Measurements from ENCODE around the gene ZNF134.

The ZNF134 gene

DNA sequence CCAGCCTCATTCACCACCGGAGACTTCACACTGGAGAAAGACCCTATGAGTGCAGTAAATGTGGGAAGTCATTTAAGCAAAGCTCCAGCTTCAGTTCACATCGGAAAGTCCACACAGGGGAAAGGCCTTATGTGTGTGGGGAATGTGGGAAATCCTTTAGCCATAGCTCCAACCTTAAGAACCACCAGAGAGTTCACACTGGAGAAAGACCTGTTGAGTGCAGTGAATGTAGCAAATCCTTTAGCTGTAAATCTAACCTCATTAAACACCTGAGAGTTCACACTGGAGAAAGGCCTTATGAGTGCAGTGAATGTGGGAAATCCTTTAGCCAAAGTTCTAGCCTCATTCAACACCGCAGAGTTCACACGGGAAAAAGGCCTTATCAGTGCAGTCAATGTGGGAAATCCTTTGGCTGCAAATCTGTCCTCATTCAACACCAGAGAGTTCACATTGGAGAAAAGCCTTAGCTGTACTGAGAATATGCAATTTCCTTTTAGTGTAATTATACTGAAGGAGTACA lies 27.7 kb downstream of the ZNF134 start:
- no peak for DNase-seq

DNA sequence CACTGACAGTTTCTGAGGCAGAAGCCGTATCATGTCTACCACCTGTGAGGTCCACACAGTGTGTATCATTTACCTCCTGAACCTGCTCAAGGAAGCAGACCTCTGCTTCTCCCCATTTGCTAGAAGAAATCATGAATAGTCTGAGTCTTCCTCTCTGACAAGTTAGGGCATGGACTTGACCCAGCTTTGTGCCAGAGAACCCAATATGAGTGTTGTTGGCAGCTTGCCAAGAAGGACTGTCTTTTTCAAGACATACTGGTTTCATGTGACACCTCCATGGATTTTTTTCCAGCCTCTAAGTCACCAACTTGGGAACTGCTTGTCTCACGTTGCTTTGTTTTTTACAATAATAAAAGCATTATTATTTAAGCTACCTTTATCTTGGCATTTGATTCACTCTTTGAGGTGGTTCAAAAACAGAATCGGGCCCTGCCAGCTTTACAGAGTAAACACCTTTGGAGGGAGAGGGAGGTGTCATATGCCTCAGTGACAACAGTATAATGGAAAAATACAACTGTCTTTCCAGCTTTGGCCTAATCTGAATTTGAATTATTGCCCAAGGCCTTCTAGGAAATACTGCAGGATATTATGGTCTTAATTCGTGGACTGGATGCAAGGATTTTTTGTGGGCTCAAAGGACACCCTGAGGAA lies 28.5 kb downstream of the ZNF134 start:
- DNase-seq: no peak

DNA sequence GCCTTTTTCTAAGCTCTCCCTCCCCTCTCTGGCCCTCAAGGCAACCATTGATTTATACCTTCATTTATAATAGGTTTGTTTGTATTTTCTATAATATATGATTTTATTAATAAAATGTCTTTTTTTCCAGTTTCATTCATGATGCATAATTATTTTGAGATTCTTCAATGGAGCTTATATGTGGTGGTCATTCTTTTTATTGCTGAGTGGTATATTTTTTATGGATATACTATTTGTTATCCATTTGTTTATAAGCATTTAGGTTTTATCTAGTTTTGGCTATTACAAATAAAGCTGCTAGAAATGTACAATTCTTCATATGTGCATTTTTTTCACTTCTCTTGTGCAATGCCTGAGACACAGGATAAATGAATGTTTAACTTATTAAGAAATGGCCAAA lies 29.7 kb downstream of the ZNF134 start:
- DNase-seq: no peak

DNA sequence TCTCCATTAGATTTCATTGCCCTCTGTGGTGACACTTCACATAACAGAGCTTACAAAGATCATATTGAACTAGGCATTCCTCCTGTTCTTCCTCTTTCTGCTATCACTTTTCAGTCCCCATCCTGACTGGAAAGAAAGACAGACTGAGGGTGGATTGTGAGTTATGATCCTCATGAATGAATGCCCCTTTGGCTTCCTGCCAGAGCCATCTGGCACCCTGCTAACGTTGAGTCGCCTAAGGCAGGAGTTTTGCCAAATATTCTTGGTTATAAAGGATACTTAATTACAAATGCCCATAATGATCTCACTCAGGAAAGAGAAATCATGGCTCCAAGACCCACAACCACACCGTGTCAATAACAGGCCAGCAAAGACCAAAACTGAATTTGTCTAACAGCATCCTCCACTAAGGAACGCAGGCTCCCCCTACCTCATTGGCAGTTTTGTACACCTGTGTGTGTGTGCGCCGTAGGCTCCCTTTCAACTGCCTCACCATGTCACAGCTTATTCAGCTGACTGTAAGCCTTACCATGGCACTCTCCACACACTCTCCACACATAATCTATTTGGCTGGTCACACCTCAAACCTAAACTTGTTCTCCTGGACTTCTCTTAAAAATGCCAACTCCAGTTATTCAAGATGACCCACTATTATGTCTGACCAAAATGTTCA lies 34.4 kb downstream of the ZNF134 start:
- DNase-seq: no peak

DNA sequence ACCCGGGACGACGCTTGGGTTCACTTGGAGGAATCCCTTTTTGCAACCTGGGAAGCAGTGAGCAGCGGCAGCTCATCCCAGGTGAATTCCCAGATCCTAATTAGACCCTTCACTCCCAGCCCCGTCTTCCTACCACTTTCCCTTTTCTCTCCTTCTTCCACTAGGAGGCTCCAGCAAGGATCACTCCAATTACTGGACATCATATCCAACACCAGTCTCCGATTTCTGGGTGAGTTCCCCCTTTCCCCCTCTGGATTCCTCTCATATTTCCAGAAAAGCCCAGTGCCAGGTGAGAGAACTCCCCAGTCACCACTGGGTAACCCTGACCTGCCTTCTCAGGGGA lies 37.6 kb downstream of the ZNF134 start:
- no peak for DNase-seq

DNA sequence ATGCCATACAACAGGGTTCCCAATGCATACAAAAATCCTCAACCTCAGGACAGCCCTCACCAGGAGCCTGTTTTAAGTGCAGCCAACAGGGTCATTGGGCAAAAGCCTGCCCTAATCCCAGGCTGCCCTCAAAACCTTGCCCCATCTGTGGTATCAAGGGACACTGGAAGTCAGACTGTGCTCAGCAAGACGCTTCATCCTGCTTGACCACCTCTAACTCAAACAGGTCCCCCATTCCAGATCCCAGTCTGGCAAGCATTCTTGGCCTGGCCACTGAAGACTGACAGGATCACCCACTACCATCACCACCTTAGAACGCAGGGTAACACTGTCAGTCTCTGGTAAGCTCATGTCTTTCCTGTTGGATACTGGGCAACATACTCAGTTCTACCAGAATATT lies 39.6 kb downstream of the ZNF134 start:
- no peak for DNase-seq

DNA sequence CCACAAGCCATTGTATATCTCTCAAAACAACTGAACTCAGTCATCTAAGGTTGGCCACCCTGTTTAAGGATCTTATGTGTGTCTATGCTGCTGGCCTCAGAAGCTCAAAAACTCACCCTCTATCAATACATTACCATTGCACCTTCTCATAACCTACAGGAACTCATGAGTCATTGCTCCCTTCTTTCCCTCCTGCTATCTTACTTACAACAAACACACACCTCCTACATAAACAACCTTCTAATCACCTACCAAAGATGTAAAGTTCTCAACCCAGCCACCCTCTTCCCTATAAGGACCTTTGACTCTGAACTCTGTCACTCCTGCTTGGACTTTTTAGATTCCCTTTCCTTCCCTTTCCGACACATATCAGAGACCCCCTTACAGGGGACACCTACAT lies 41.4 kb downstream of the ZNF134 start:
- no peak for DNase-seq

DNA sequence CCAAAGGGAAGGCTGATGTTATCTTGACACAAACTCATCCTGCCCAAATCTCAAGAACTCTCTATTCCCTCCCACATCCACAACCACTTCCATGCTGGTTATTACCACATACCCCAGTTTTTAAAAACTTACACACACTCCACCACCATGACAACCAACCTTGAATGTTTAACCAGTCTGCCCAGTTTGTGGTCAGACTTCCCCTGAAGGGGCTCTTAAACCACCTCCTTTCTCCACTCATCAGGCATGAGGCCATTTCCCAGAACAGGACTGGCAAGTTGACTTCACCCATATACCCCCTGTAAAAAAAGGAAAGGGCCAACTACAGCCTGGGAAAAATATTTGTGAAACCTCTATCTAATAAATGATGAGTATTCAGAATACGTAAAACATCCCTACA lies 42.3 kb downstream of the ZNF134 start:
- DNase-seq: no peak

DNA sequence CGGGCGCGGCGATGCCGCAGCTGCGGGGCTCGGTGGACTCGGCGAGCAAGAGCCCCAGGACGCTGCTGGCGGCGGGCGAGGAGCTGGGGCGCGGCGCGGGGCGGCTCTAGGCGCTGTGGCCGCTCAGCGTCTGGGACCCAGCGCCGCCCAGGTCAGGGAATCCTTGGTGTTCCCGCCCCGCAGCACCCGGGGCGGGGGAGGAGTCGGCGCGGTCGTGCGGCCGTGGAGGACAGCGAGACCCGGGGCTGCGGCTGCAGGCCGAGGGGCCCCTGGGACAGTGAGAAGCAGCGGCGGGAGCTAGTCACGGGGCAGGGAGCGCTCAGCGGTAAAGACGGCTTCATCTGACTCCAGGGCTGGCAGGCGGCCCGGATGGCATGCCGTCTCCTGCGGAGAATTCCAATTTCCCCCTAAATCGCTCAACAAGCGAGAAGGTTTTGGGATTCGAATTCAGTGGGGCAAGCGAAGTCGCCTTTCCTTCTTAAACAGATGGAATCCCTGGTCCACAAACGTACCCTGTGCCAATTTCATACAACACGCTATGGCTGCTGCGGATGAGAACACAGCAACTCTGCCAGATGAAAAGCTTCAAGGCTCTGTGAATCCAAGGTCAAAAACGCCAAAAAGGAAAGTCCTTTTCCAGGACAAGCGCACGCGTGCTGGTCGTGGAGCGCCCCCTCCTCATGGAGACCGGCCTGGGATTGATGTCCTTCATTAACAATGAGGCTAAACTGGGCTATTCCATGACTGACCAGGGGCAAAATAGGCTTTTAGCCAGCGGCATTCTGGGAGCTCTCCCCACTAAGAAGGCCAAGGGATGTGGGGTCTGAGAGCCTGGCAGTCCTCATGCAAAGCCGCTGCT lies 50.5 kb downstream of the ZNF134 start:
- DNase-seq: no peak

DNA sequence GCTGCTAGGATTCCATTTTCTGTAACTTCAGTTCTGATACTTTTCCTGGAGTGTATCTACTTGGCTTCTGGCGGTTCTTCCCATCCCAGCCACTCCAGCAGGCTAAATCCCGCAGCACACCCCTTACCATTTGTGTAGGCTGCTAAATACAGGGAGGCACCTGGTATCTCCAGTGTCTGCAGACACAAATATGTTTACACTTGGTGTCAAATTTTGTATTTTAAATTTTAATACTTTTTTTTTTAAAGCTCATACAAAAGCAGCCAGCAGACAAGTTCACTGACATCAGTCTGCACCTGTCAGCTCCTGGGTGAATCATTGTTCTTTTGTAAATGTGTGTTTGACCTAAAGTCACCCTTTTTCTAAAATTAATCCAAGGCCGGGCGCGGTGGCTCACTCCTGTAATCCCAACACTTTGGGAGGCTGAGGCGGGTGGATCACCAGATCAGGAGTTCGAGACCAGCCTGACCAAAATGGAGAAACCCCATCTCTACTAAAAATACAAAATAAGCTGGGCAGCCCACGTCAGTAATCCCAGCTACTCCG lies 51.3 kb downstream of the ZNF134 start:
- no peak for DNase-seq

DNA sequence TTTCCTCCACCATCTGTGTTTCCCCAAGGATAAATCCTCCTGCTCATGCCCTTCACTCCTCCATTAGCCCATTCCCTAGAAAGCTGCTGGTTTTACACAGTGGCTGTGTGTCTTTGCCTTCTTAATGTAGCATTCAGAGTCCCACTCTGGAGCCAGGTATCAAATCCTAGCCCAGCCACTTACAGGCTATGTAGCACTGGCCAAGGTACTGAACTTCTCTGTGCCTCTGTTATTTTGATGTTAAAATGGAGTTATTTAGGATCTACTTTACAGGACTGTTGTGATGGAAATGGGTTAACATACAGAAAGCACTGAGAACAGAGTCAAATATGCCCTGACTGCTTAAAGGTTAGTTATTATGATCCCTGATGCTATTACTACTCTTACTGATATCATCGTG lies 53.2 kb downstream of the ZNF134 start:
- DNase-seq: no peak

DNA sequence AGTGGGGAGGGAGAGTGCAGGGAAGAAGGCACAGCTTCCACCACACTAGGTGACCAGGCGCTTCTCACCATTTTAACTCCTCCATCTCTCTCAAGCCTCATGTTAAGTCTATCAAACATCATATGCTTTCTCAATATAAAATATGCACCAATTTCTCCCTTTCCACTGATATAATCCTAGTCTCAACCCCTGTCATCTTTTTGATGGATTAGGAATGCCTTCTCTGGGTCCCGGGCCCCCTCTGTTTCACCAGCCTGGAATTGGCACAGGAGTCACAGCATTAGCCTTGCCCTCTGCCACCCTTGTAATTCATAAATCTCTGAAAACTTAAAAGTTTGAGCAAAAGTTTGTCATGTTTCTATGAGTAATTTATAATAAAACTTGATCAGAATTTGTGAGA lies 54.6 kb downstream of the ZNF134 start, which contains the start of gene ZSCAN4:
Gene ZSCAN4 (plus strand): TSS at position 301 of the 400 bp plus-strand sequence. CDS start 7,211 bp downstream, outside the sequence.
- DNase-seq: no peak

DNA sequence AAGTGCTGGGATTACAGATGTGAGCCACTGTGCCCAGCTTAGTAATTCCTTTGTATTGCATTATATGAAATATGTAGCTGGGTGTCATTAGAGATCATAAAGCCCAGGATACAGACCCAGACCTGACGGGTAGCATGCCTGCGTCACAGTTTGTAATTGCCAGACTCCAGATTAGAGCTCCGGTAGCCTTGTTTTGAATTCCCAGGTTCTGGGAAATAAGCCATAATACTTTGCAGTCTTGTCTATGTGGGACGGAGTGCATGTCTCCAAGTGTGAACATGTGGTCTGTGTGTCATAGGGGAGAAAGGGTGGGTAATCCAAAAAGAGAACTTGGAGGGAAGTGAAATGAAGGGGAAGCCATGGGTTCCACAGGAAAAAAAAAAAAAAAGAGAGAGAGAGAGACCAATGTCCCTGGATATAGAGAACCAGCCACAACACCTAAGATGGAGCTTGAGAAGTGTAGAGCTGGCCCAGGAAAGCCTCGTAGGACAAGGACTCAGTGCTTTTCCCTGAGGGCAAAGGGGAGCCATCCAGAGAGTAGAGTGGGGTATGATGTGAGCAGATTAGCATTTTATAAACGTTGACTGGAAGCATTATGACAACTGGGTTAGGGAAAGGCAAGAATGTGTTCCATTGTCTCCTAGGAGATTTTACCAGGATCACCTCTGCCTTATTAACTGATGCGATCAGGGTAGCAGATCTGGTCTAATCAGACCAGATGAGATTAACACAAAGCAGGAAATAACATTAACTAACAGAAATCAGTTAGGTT lies 57.3 kb downstream of the ZNF134 start:
- DNase-seq: no peak

DNA sequence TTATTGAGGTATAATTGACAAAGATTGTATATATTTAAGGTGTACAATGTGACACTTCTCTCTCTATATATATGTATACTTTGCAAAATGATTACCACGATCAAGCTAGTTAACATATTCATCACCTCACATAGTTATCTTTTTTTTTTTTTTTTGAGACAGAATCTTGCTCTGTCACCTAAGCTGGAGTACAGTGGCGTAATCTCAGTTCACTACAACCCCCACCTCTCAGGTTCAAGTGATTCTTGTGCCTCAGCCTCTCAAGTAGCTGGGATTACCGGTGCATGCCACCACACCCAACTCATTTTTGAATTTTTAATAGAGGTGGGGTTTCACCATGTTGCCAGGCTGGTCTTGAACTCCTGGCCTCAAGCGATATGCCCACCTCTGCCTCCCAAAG lies 58.4 kb downstream of the ZNF134 start:
- no peak for DNase-seq

All from stimulated activated CD8-positive, alpha-beta memory T cell treated with anti-CD3 and anti-CD28 coated beads, Interleukin-4, amount 100 ng/mL, for 48 hours (primary cell).